ENCODE data around the gene ALDH1B1.

DNA sequence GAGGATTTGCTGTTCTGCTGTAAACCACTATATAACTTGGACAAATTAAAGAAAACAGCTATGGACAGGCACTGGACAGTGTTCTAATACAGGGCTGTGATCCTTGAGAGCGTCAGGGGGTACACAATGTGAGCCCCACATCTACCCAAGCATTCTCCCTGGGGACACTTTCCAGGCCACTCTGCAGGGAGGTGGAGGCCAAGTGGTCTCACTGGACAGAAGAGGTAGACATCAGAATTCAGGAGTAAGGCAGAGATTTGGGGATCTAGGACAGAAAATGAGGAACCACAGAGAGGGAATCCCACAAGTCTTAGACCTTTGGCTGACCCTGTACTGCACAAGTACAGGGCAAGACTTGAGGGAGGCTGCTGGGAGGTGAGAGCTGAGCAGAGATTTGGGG is 35.6 kb downstream of the ALDH1B1 start:
- TF ChIP-seq BHLHE40 (IDR thresholded peaks at IDR 0.05; ENCODE audit: borderline replicate concordance in 1 of 2, low read depth in 2 of 2, low read length in 1 of 2) (no peak), YY1 (IDR thresholded peaks at IDR 0.05; ENCODE audit: low read depth, low read length) (no peak), DPF2 (IDR thresholded peaks at IDR 0.05) (no peak), CEBPB (IDR thresholded peaks at IDR 0.05; ENCODE audit: borderline replicate concordance in 1 of 2, low read depth in 2 of 2, low read length in 2 of 2) (no peak), TCF7 (IDR thresholded peaks at IDR 0.05; ENCODE audit: borderline replicate concordance) (no peak), RCOR1 (conservative IDR thresholded peaks at IDR 0.05; ENCODE audit: low read depth, low read length) (no peak), FOS (IDR thresholded peaks at IDR 0.05; ENCODE audit: borderline replicate concordance, extremely low read depth, insufficient read length) (no peak), LARP7 (IDR thresholded peaks at IDR 0.05) (no peak), FOXM1 (IDR thresholded peaks at IDR 0.05; ENCODE audit: low read depth, low read length) (no peak), POLR2AphosphoS5 (IDR thresholded peaks at IDR 0.05; ENCODE audit: low read length) (no peak), RAD21 (IDR thresholded peaks at IDR 0.05; ENCODE audit: insufficient read depth, low read depth, low read length) (no peak)
- TF ChIP-seq, protein P1, sequence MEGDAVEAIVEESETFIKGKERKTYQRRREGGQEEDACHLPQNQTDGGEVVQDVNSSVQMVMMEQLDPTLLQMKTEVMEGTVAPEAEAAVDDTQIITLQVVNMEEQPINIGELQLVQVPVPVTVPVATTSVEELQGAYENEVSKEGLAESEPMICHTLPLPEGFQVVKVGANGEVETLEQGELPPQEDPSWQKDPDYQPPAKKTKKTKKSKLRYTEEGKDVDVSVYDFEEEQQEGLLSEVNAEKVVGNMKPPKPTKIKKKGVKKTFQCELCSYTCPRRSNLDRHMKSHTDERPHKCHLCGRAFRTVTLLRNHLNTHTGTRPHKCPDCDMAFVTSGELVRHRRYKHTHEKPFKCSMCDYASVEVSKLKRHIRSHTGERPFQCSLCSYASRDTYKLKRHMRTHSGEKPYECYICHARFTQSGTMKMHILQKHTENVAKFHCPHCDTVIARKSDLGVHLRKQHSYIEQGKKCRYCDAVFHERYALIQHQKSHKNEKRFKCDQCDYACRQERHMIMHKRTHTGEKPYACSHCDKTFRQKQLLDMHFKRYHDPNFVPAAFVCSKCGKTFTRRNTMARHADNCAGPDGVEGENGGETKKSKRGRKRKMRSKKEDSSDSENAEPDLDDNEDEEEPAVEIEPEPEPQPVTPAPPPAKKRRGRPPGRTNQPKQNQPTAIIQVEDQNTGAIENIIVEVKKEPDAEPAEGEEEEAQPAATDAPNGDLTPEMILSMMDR (IDR thresholded peaks at IDR 0.05 in 2 of 3, conservative IDR thresholded peaks at IDR 0.05 in 1 of 3; ENCODE audit: control insufficient read depth in 2 of 3, extremely low read depth in 1 of 3, insufficient read depth in 1 of 3, low read depth in 3 of 3, low read length in 3 of 3): no peak
- TF ChIP-seq, protein P2, sequence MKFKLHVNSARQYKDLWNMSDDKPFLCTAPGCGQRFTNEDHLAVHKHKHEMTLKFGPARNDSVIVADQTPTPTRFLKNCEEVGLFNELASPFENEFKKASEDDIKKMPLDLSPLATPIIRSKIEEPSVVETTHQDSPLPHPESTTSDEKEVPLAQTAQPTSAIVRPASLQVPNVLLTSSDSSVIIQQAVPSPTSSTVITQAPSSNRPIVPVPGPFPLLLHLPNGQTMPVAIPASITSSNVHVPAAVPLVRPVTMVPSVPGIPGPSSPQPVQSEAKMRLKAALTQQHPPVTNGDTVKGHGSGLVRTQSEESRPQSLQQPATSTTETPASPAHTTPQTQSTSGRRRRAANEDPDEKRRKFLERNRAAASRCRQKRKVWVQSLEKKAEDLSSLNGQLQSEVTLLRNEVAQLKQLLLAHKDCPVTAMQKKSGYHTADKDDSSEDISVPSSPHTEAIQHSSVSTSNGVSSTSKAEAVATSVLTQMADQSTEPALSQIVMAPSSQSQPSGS (IDR thresholded peaks at IDR 0.05; ENCODE audit: low read length): no peak
- TF ChIP-seq, protein P3, sequence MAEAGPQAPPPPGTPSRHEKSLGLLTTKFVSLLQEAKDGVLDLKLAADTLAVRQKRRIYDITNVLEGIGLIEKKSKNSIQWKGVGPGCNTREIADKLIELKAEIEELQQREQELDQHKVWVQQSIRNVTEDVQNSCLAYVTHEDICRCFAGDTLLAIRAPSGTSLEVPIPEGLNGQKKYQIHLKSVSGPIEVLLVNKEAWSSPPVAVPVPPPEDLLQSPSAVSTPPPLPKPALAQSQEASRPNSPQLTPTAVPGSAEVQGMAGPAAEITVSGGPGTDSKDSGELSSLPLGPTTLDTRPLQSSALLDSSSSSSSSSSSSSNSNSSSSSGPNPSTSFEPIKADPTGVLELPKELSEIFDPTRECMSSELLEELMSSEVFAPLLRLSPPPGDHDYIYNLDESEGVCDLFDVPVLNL (IDR thresholded peaks at IDR 0.05; ENCODE audit: low read depth, low read length): no peak
